ENCODE measurements around the gene GCKR.

The GCKR gene

GRCh38 chr2:27485496-27485895 is 11.1 kb upstream of the GCKR start:
- TF ChIP-seq CTCF (IDR thresholded peaks at IDR 0.05) = no peak
- DNase-seq (ENCODE audit: low spot score) = no peak
- no peak overlapping the region for H3K4me3 ChIP-seq
- H3K27ac ChIP-seq = no peak overlapping the region

- peak overlapping the region; percentile 87 for H3K4me3 ChIP-seq
- DNase-seq (ENCODE audit: low spot score) = no peak
- no peak for TF ChIP-seq CTCF (IDR thresholded peaks at IDR 0.05)
- peak overlapping the region; percentile 69 to 83 for H3K27ac ChIP-seq
Observed at GRCh38 chr2:27489118-27489497, 7.5 kb upstream of the GCKR start.

GRCh38 chr2:27489498-27490397 is 6.9 kb upstream of the GCKR start, which contains the start of gene IFT172:
Gene IFT172, minus strand, starts transcription at chr2:27489743. Its CDS starts 90 bp downstream, at chr2:27489653.
- no peak for TF ChIP-seq CTCF (IDR thresholded peaks at IDR 0.05)
- Histone ChIP-seq H3K4me3 (peak within 1 kb of the TSS; percentile 87), H3K27ac (peak within 1 kb of the TSS; percentile 69 to 83)
- peak; percentile 99 for DNase-seq (ENCODE audit: low spot score)

DNA sequence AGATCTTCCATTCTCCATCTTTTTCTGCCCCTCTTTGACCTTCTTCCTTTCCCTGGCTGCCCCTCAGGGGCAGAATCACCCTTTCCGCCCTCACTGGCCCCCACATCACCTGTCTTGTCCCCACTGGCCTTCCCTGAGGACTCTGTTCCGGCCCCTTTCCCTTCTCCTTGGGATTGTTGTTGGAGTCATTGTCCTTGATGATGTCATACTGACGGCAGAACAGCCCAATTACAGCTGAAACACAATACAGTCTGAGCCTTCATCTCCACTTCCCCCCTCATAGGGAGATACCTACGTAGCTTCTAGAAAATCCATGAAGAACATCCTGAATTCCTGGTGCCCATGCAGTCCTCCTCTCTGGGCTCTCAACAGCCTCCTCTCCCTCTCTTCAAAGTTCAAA is 4.1 kb upstream of the GCKR start:
- TF ChIP-seq CTCF (IDR thresholded peaks at IDR 0.05) = no peak
- H3K4me3 ChIP-seq = no peak overlapping the region
- DNase-seq (ENCODE audit: low spot score) = no peak
- no peak overlapping the region for H3K27ac ChIP-seq

DNA sequence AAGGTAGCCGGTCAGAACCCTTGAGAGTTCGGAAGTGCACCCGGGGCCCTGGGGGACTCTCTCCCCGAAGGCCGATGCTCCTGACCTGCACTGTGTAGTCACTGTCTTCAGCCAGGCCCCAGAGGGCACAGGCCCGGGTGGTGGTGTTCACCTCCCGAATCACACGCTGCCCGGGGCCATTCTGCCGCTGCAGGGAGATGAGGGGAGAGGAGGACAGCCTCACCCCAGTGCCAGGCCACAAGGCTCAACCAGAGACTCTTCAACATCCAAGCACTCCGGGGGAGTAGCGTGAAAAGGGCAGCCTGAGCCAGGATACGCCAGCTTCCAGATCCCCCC is 2.7 kb upstream of the GCKR start:
- DNase-seq (ENCODE audit: low spot score) = no peak
- H3K4me3 ChIP-seq = peak overlapping the region; percentile 95
- H3K27ac ChIP-seq = peak overlapping the region; percentile 79 to 90
- TF ChIP-seq CTCF (IDR thresholded peaks at IDR 0.05) = no peak

DNA sequence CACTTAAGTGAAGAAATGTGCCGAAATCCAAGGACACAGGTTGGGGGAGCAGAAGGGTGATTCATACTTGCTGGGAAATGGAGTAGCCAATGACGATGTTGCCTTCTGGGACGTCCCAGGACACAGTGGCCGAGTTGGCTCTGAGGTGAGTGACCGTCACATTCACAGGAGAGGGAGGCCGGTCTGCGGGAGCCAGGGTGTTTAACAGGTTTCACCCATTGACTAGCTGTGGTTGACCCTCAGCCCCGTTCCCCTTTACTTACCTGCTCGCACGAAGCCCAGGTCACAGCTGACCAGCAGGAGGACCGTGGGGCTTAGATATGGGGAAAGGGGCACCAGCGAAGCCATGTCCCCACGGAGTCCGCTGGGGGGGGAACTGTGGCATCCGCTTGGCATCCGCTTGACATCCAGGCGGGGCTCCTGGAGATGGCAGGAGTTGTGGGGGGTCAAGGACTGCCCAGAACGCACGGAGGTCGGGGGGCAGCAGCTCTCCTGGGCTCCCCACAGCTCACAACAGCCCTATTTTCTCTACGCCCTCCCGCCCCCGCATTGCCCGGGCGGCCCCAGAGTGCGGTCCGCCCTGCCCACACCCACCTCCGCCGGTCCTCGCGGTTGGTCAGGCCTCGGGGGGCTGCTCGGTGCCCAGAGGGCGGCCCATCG is 2.2 kb upstream of the GCKR start:
- Histone ChIP-seq H3K27ac (peak overlapping the region; percentile 79 to 90), H3K4me3 (peak overlapping the region; percentile 95)
- DNase-seq (ENCODE audit: low spot score) = peak; percentile 83
- TF ChIP-seq CTCF (IDR thresholded peaks at IDR 0.05) = no peak
